HG03457 (cell line): ENCODE results near the gene MYCT1.

ENCODE experiments used
- ATAC-seq: cut with Tn5 transposase; IDR thresholded peaks from one replicate; pipeline ENCODE4 v1.9.1; 2021; ENCODE audit warnings: moderate number of reproducible peaks; ENCODE audit not compliant: unreplicated experiment

MYCT1 gene

GRCh38 chr6:152721956-152722355, 24.3 kb downstream of the MYCT1 start:
- no peak for ATAC-seq

- no peak for ATAC-seq
Measured at GRCh38 chr6:152723398-152723797, 25.7 kb downstream of the MYCT1 start.

DNA sequence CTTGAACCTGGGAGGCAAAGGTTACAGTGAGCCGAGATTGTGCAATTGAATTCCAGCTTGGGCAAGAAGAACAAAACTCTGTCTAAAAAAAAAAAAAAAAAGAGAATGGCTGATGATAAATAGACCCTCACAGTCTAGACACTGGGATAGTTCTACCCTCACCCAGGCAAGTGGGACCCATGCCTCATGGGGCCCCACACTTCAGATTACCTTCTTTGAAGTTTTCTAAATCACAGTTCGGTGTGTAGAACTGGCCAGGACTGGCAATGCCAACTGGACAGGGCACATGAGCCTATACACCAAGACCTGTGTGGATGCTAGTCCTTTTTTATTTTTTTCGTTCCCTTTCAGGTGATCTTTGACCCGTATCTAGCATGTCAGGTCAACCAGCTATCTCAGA, 28.6 kb downstream of the MYCT1 start:
- no peak for ATAC-seq

DNA sequence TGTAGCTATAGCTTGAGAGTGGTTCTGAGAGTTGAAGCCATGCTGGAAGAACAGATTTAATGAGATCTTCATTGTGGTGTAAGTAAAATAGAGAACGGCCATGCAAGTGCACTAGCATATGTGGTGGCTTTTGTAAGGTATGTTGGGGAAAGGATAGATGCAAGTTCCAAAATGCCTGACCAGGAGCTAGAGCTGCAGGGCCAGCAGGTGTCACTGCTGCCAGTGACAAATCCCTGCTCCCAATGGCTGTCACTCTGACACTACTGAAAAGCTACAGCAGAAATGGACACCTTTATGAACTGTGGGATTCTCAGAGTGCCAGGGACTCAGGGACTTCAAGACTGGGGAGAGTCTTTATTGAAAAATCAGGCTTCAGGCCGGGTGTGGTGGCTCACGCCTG, 29.8 kb downstream of the MYCT1 start:
- no peak for ATAC-seq

DNA sequence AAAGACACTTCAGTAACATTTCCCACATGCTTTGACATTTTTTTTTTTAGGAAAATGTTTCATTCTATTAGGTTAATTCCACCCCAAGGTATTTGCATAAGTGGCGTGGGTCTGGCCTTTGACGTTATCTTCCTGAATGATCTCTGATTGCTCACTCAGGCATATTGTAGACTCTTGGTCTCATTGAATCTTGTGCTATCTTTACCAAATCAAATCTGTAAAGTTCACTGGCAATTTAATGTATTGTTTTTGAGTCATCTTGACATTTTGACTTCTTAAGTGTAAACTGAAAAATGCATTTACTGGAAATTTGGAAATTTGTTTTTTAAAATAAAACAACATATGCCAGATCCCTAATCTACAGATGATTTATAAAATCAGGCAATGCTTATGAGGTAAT, 36.9 kb downstream of the MYCT1 start:
- no peak for ATAC-seq

DNA sequence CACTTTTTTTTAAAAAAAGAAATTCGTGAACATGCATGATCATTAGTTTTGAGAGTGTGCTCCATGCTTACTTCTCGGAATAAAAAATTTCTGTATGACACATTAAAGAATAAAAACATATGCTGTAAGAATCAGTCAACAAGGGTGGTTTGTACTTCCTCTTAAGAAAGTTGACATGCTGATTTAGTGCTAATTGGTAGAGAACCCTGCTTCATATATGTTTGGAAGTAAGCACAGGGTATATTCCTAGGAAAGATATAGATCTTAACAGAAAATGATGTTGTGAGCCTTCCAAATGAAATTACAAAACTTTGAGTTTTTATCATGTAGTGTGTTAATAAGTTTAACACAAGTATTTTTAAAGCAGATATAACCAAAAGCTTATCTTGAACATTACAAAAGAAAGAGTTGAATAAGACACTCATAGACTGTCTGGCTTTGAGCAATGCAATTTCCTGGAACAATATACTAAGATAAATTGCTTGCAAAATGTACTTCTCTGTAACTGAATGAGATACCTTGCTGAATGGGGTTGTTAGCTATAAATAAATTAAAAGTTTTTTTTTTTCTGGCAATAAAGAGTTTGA, 39.1 kb downstream of the MYCT1 start:
- no peak for ATAC-seq

DNA sequence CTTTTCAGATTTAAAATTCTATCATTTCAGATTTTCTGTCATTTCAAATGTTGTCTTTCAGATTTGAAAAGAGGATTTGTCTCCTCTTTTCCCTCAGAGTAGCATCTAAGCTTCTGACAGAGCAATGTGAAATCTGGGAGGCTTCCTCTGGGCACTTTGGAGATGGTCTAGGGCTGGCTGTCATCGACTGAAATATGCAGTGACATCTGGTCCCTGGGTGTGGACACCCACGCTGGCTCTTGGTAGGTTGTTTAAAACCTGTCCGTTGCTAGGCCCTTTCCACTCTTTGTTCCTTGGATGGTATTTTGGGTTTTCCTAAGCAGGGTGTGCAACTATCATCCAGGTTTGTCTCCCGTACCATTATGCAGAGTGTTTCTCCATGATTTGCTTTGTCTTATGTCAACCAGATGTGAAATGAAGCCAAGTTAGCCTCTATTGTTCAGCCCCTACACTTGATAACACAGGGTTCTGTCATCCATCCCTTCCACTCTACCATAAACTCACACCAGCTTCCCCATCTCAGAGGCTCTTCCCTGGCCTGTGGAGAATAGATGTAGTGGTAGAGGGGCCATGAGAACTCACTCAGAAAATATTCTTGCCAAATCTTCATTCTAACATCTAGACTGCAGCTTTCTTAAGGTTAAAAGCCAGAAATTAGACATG, 47.9 kb downstream of the MYCT1 start:
- no peak for ATAC-seq

- ATAC-seq = no peak
Measured at GRCh38 chr6:152746172-152746553, 48.5 kb downstream of the MYCT1 start.

GRCh38 chr6:152748843-152749242, 51.1 kb downstream of the MYCT1 start:
- no peak for ATAC-seq

DNA sequence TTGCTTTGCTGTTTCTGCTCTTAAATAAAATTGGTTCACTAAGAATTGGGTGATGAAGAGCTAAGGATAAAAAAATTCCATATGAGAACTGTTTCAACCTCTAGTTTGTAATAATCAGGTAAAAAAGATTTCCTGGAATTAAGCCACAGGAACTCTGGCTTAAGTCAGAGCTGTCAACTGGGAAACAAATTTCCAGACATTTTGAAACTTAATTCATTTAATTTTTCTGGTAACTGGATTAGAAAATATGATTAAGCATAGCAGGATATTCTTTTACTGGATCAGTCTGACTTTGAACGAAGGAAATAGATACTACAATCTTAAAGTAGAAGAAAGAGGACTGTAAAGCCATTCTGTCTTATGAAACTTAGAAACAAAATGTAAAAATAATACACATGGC, 51.6 kb downstream of the MYCT1 start:
- no peak for ATAC-seq

DNA sequence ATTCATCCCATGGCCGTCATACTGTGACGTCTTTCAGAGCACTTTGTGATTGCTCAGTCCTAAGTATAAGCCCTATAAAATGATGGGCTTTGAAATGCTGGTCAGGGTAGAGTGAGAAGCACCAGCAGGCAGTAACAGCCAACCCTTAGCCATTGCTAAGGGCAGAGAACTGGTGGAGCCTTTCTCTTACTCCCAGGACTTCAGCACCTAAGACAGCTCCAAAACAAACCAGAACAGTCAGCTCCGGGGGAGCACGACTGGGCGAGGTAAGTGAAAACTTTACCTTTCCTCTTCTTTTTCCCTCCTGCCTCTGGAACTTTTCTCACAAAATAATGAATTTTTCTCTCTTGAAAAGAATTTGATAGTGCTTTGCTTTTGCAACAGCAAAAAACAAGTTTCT, 53.0 kb downstream of the MYCT1 start, which contains the start of gene VIP:
TSS of gene VIP (plus strand) at position 104 of the 400 bp plus-strand sequence. CDS start 1,381 bp downstream, outside the sequence.
- no peak for ATAC-seq

- ATAC-seq = no peak
Measured at GRCh38 chr6:152765331-152765730, 67.6 kb downstream of the MYCT1 start.

- no peak for ATAC-seq
Measured at GRCh38 chr6:152769159-152769558, 71.5 kb downstream of the MYCT1 start.

- ATAC-seq = no peak
Measured at GRCh38 chr6:152769993-152770392, 72.3 kb downstream of the MYCT1 start.

GRCh38 chr6:152771061-152771687, 73.5 kb downstream of the MYCT1 start:
- no peak for ATAC-seq
